ENCODE measurements around the gene CCL3. TPM values are rescaled to one million over a fixed set of nuclear protein-coding genes. Genes with fewer than 3 reads are reported as not detected.

CCL3 gene
- total RNA-seq, 1 experiment from 2014 or later: 0.98 TPM

GRCh38 chr17:36127199-36127893 lies 37.4 kb upstream of the CCL3 start:
- H2AFZ ChIP-seq (ENCODE audit: low read depth, low read length, poor library complexity, severe bottlenecking): no peak overlapping the region
- 0 out of 2 replicates have a peak, but pooled peaks cover 7% of the 10 kb centered on the region for H3K27me3 ChIP-seq (ENCODE audit: insufficient read depth, low read length)
- H3K9me2 ChIP-seq (ENCODE audit: insufficient read depth): no peaks in the 10 kb centered on the region
- peaks cover 9 to 17% of the 10 kb centered on the region in 2 experiments; a peak in 3 of 4 replicates for H3K9me3 ChIP-seq (ENCODE audit: control insufficient read depth in 1 of 2, insufficient read depth in 1 of 2, low read depth in 1 of 2, low read length in 2 of 2)
- H3K4me3 ChIP-seq (replicated peaks in 1 of 2; ENCODE audit: low read depth in 1 of 2, low read length in 2 of 2): no peak overlapping the region
- CTCF ChIA-PET: interaction anchor here (1.6 kb wide), 1 partner anchor 20 kb away, joined by 4 read pairs; no protein-coding TSS in a partner anchor
- no peak overlapping the region for H3K4me2 ChIP-seq (ENCODE audit: low read length)
- RAD21 ChIA-PET (ENCODE audit: low non-redundant PET in 1 of 2, low total read pairs in 2 of 2, uncharacterized antibody in 2 of 2, unreplicated experiment in 2 of 2): no interaction called here
- H3K4me1 ChIP-seq (ENCODE audit: control insufficient read depth in 1 of 2, insufficient read depth in 2 of 2, low read length in 2 of 2): no peaks in the 10 kb centered on the region
- intact Hi-C loops (cut with micrococcal nuclease): no loop called here
- POLR2A ChIA-PET: no interaction called here
- H3K79me2 ChIP-seq (ENCODE audit: insufficient read depth, low read length): no peaks in the 10 kb centered on the region
- no peaks in the 10 kb centered on the region for H3K36me3 ChIP-seq (ENCODE audit: control insufficient read depth in 1 of 2, insufficient read depth in 2 of 2, low read length in 2 of 2)
- H3K9ac ChIP-seq (ENCODE audit: low read length): no peak overlapping the region
- TF ChIP-seq RAD21 (IDR thresholded peaks at IDR 0.05; ENCODE audit: low read depth) (no peak), POLR2AphosphoS5 (IDR thresholded peaks at IDR 0.05; ENCODE audit: low read depth, low read length) (no peak), ZFX (IDR thresholded peaks at IDR 0.05) (no peak), SRF (IDR thresholded peaks at IDR 0.05; ENCODE audit: low read depth) (no peak), MAX (IDR thresholded peaks at IDR 0.05) (no peak), SP1 (IDR thresholded peaks at IDR 0.05; ENCODE audit: low read depth) (no peak), TCF7L2 (IDR thresholded peaks at IDR 0.05; ENCODE audit: borderline replicate concordance, extremely low read depth, insufficient read depth, insufficient read length) (no peak), ZBTB33 (IDR thresholded peaks at IDR 0.05; ENCODE audit: extremely low read depth, insufficient replicate concordance, low read length) (no peak), CTCF (IDR thresholded peaks at IDR 0.05 in 2 of 3, conservative IDR thresholded peaks at IDR 0.05 in 1 of 3; ENCODE audit: borderline replicate concordance in 1 of 3, insufficient read depth in 1 of 3, low read depth in 2 of 3, low read length in 2 of 3) (no peak), POLR2A (IDR thresholded peaks at IDR 0.05; ENCODE audit: borderline replicate concordance, extremely low read depth, insufficient read depth, insufficient read length) (no peak), YY1 (IDR thresholded peaks at IDR 0.05; ENCODE audit: extremely low read depth, insufficient replicate concordance, low read depth, low read length) (no peak), SIN3A (IDR thresholded peaks at IDR 0.05; ENCODE audit: low read depth) (no peak), ATF3 (IDR thresholded peaks at IDR 0.05) (no peak), JUND (IDR thresholded peaks at IDR 0.05) (no peak), FOSL1 (IDR thresholded peaks at IDR 0.05; ENCODE audit: low read depth) (no peak), EGR1 (IDR thresholded peaks at IDR 0.05; ENCODE audit: low read depth) (no peak), ELF1 (IDR thresholded peaks at IDR 0.05; ENCODE audit: borderline replicate concordance, low read depth) (no peak), EZH2 (IDR thresholded peaks at IDR 0.05) (no peak), ZNF274 (IDR thresholded peaks at IDR 0.05; ENCODE audit: low read depth, low read length) (no peak), REST (IDR thresholded peaks at IDR 0.05; ENCODE audit: low read depth) (no peak)
- no peak overlapping the region for H3K27ac ChIP-seq (ENCODE audit: low read depth, low read length)
- no peaks in the 10 kb centered on the region for H4K20me1 ChIP-seq (ENCODE audit: insufficient read depth)
- BruUV-seq (replicated peaks): no TSS peak
- ATAC-seq: no peak
- DNase-seq (ENCODE audit: low read depth, low spot score): no peak
